Limb (tissue), 2 donors: ENCODE measurements around the gene BEND2.
"Not testable (repeated sequence)": the region's sequence is repeated elsewhere in the genome, so short reads cannot be mapped to it uniquely, and the experiment has no call there.

Source experiments
- DNase-seq, 2 donors: peaks; one replicate each; pipeline ENCODE4 v3.0.0-alpha.2; 2016; ENCODE audit errors: extremely low spot score in 2 of 2

Gene BEND2

GRCh38 chrX:18220786-18221185, at the start of gene BEND2:
BEND2 (minus strand) TSS chrX:18220886; CDS start chrX:18220750, 136 bp downstream.
- no peak for DNase-seq

GRCh38 chrX:18255059-18255458, 34.4 kb upstream of the BEND2 start:
- no peak for DNase-seq

GRCh38 chrX:18252644-18253359, 32.1 kb upstream of the BEND2 start:
- peak in 1 of 2 donors; percentile 2 for DNase-seq

- DNase-seq: not testable (repeated sequence)
Measured at GRCh38 chrX:18229646-18230045, 9.0 kb upstream of the BEND2 start.

GRCh38 chrX:18228069-18228468, 7.4 kb upstream of the BEND2 start:
- no peak for DNase-seq

- DNase-seq: no peak
Measured at GRCh38 chrX:18227458-18227857, 6.8 kb upstream of the BEND2 start.

- DNase-seq: peak in 1 of 2 donors; percentile 1
Measured at GRCh38 chrX:18210470-18210869, 10.2 kb downstream of the BEND2 start.

GRCh38 chrX:18206657-18207056, 14.0 kb downstream of the BEND2 start:
- no peak for DNase-seq

- DNase-seq: no peak
Measured at GRCh38 chrX:18203631-18204030, 17.1 kb downstream of the BEND2 start.

- no peak for DNase-seq
Measured at GRCh38 chrX:18194688-18195087, 26.0 kb downstream of the BEND2 start.

GRCh38 chrX:18179446-18179845, 41.2 kb downstream of the BEND2 start:
- no peak for DNase-seq

- no peak for DNase-seq
Measured at GRCh38 chrX:18174971-18175370, 45.7 kb downstream of the BEND2 start.

- no peak for DNase-seq
Measured at GRCh38 chrX:18174209-18174608, 46.5 kb downstream of the BEND2 start.

GRCh38 chrX:18173494-18174180, 47.0 kb downstream of the BEND2 start:
- no peak for DNase-seq

GRCh38 chrX:18172970-18173369, 47.7 kb downstream of the BEND2 start:
- DNase-seq: no peak

- no peak for DNase-seq
Measured at GRCh38 chrX:18170910-18171309, 49.8 kb downstream of the BEND2 start.

- DNase-seq: no peak
Measured at GRCh38 chrX:18166068-18166467, 54.6 kb downstream of the BEND2 start.

- DNase-seq: no peak
Measured at GRCh38 chrX:18160369-18160768, 60.3 kb downstream of the BEND2 start.

GRCh38 chrX:18158963-18159362, 61.7 kb downstream of the BEND2 start:
- DNase-seq: no peak

- DNase-seq: no peak
Measured at GRCh38 chrX:18151649-18152048, 69.0 kb downstream of the BEND2 start.

- DNase-seq: no peak
Measured at GRCh38 chrX:18151157-18151556, 69.5 kb downstream of the BEND2 start.

- DNase-seq: no peak
Measured at GRCh38 chrX:18149454-18149853, 71.2 kb downstream of the BEND2 start.

- peak; percentile 6 to 35 for DNase-seq
Measured at GRCh38 chrX:18146954-18147353, 73.7 kb downstream of the BEND2 start.
